Epithelial cell of esophagus (primary cell): ENCODE data around the gene TMEM63C.
"Not testable (repeated sequence)": the region's sequence is repeated elsewhere in the genome, so short reads cannot be mapped to it uniquely, and the experiment has no call there.

Source experiments
- DNase-seq: peaks from one replicate; pipeline ENCODE4 v3.0.0; 2010; ENCODE audit warnings: low read depth
- H3K4me3 ChIP-seq: 2 replicates; pipeline ENCODE4 v1.5.1; 2011; ENCODE audit warnings: mild to moderate bottlenecking, low read length, control low read depth
- TF ChIP-seq, protein P1 (sequence below): IDR thresholded peaks from 2 replicates; pipeline ENCODE4 v1.5.1; 2011; ENCODE audit warnings: low read depth, mild to moderate bottlenecking, low read length, control low read depth, inconsistent platforms; ENCODE audit not compliant: insufficient read depth; ENCODE audit errors: missing control alignments

TMEM63C gene

DNA sequence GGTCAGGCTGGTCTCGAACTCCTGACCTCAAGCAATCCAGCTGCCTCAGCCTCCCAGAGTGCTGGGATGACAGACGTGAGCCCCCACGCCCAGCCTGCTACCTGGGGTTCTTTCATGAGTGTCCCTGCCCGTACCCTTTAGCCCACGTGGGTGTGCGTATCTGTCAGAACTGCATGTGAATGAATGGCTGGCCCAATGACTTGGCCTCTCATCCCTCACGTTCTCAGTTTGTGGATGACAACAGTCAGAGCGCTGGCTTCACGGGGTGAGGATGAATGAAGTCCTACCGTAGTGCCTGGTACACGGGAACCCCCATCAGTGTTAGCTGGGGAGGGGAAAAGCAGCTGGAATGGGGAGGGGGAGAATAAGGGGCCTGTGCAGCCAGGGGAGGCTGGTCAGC is 23.9 kb upstream of the TMEM63C start:
- TF ChIP-seq, protein P1, sequence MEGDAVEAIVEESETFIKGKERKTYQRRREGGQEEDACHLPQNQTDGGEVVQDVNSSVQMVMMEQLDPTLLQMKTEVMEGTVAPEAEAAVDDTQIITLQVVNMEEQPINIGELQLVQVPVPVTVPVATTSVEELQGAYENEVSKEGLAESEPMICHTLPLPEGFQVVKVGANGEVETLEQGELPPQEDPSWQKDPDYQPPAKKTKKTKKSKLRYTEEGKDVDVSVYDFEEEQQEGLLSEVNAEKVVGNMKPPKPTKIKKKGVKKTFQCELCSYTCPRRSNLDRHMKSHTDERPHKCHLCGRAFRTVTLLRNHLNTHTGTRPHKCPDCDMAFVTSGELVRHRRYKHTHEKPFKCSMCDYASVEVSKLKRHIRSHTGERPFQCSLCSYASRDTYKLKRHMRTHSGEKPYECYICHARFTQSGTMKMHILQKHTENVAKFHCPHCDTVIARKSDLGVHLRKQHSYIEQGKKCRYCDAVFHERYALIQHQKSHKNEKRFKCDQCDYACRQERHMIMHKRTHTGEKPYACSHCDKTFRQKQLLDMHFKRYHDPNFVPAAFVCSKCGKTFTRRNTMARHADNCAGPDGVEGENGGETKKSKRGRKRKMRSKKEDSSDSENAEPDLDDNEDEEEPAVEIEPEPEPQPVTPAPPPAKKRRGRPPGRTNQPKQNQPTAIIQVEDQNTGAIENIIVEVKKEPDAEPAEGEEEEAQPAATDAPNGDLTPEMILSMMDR, result no peak
- DNase-seq, result no peak

GRCh38 chr14:77158175-77158881 is 23.3 kb upstream of the TMEM63C start:
- peak; percentile 65 for DNase-seq
- no peak overlapping the region for H3K4me3 ChIP-seq

More for the DNA sequence above, 23.9 kb upstream of the TMEM63C start:
- H3K4me3 ChIP-seq, result no peak overlapping the region

GRCh38 chr14:77158882-77159255 is 22.7 kb upstream of the TMEM63C start:
- no peak for DNase-seq
- H3K4me3 ChIP-seq, result no peak overlapping the region
- TF ChIP-seq, protein P1, result no peak

More at GRCh38 chr14:77158175-77158881, 23.3 kb upstream of the TMEM63C start:
- TF ChIP-seq, protein P1, result no peak

DNA sequence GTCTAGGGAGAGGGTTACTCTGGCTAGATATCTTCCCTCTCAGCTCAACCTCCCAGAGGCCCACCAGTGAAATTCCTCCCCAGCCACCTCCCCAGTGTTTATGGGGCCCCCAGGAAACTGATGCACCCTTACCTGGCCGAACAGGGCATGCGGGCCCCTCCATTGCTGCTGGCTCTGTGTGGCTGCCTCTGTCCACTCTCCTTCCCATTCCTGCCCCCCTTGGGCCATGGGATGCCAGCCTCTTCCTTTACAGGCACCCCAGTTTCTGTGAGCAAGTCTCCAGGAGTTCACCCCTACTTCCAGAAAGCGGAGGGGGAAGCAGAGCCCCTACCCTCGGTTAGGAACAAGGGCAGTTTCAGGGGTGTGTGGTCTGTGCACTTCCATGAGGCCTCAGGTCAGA is 20.6 kb upstream of the TMEM63C start:
- TF ChIP-seq, protein P1, result no peak
- DNase-seq, result no peak

GRCh38 chr14:77170045-77170444 is 11.6 kb upstream of the TMEM63C start:
- no peak for DNase-seq

More for the DNA sequence above, 20.6 kb upstream of the TMEM63C start:
- no peak overlapping the region for H3K4me3 ChIP-seq

GRCh38 chr14:77172916-77173315 is 8.7 kb upstream of the TMEM63C start:
- TF ChIP-seq, protein P1, result no peak
- no peak overlapping the region for H3K4me3 ChIP-seq
- DNase-seq, result no peak

More at GRCh38 chr14:77170045-77170444, 11.6 kb upstream of the TMEM63C start:
- H3K4me3 ChIP-seq, result no peak overlapping the region
- TF ChIP-seq, protein P1, result no peak

GRCh38 chr14:77173911-77174617 is 7.5 kb upstream of the TMEM63C start:
- DNase-seq, result peak; percentile 50
- not testable (repeated sequence) for H3K4me3 ChIP-seq
